GM19395 (cell line): ENCODE results near the gene LRFN2.

Source experiments
- ATAC-seq: cut with Tn5 transposase; IDR thresholded peaks from one replicate; pipeline ENCODE4 v1.9.1; 2021; ENCODE audit warnings: mild to moderate bottlenecking, moderate library complexity; ENCODE audit not compliant: unreplicated experiment

Gene LRFN2

DNA sequence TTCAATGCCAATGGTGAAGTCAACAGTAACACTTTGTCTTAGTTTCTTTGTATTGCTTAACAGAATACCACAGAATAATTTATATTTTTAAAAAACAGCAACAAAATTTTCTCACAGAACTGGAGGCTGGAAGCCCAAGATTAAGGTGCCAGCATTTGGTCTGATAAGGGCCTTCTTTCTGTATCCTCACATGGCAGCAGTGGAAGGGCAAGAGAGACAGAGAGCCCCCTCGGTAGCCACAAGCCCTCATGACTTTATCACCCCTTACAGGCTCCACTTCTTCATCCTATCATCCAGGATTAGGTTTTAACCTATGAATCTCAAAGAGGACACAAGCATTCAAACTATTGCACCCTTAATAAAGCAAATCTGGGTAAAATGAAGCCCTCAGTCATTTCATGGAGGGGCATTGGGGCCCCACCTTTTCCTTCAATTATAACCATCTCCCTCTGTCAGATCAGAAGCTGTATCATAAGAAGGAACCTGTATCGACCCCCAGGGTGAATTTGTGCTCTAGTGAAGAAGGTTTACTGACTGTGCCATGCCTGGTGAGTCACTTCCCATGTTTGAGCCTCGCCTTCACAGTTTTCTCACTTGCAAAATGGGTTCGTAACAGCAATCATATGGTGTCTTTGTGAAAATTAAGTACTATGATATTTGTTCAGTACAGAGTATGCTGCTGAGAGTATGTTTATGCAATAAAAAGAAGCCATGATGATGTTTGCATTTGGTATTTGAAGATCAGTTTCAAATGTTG lies 178.2 kb downstream of the LRFN2 start:
- no peak for ATAC-seq

DNA sequence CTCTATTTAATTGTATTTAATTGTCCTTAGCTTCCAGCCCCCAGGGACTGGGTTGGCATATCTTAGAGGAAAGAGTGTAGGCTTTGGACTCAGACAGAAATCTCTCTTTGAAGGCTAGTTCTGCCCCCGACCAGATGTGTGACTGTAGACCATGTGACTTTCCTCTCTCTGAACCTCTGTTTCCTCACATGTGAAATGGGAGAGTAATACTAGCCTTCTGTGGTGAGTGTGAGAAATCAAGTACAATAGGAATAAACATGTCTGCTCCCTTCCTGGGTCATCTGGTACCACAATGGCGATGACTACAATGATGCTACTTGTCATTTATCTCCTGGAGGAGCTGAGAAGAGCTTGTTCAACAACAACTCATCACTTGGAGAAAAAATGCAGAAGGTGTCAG lies 179.9 kb downstream of the LRFN2 start:
- ATAC-seq, result no peak

DNA sequence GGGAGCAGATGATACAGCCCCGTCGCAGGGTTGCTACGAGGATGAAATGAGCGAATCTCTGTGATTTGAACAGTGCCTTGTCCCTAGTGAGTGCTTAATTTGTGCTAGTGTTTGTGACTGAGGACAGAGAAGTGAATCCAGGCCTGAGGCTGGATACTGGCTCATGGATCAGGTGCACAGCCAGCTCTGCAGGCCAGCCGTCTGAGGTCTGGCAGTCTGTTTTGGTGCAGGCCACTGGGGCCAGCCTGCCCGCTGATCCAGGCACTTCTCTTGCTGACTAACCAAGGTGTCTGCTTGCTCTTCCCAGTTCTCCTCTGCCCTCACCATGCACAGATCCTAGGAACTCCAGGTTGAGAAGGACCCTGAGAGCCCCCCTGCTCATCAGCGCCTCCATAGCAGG lies 181.0 kb downstream of the LRFN2 start:
- ATAC-seq, result no peak

- ATAC-seq, result no peak
Observed at GRCh38 chr6:40400738-40401137, 186.4 kb downstream of the LRFN2 start.

DNA sequence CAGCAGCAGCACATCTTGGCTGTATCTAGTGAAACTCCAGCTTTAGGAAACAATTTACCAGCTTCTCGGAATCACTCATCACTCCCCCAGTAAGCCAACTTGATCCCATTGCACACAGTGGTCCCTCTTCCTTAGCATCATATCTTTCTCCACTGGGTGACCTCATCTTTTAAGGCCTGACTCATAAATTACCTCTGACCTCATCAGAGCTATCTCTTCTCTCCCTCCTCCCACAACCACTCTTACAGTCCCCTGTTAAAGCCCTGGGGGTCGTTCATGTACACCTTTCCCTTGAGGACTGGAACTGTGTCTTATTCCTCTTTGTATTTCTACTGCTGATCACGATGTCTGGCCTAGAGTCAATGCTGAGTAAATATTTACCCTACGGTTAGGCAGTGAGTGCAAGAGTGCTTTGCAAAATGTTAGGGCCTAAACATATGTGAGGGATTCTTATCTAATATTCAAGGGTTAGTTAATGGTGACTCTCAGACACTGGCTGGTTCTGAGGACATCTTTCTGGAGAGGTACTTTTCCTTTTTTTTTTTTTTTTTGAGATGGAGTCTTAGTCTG lies 187.2 kb downstream of the LRFN2 start:
- no peak for ATAC-seq

DNA sequence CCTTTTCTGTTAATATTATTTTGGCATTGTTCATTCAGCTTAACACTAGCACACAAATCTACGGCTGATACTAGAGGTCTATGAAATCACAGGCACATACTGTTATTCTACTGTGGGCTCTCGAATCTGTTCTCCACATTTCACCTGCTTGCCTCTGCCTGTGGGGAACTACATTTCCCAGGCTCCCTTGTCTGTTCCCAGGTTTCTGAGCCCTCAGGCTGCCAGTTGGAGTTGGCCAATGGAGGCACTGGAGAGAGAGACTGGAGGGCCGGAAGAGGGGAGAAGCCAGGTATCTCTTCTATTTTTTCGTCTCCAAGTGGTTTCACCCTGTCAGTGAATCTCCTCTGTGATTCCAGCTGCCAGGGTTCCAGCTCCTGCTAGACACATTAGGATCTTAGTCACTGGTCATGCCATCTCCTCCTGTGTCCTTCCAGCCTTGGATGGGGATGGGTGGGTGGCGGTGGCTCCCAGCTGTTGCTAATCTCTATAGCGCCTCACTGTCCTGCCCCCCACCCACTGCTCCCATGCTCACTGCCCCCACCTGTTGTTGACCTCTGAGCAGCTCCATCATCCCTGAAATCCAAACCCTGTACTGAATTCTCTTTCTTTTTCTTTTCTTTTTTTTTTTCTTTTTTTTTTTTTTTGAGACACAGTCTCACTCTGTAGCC lies 188.2 kb downstream of the LRFN2 start:
- no peak for ATAC-seq

GRCh38 chr6:40398034-40398691 lies 189.0 kb downstream of the LRFN2 start:
- no peak for ATAC-seq

DNA sequence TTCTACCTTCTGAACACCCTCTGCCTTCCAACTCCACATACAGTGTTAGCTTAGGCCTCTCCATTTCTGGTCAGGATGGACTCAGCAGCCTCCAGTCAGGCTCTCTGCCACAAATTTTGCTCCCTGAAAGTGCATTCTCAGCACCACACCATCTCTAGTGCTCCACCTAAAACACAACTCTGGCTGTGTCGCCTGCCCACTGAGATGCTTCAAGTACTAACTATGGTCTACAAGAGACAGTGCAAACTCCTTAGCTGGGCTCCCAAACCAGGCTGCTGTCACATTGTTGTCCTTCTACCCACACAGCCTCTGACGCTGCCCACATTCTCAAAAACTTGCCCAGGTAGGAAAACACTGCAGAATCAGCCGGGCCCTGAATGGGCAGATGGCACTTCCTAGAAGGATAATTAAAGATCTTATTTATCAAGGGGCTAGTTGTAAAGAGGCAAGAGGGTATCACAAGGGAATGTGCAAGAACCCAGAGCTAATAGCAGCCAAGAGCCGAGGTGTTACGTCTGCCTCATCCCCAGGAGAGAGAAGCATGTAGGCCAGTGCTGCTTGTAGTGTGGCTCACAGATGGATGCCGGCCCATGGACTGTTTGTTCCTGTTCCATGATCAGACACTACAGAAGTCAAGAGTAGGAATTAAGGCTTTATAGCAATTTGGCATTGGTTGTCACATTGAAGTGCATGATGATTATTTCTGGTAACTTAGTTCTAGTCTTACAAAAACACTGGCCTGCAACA lies 189.7 kb downstream of the LRFN2 start:
- ATAC-seq, result no peak

GRCh38 chr6:40395698-40396076 lies 191.5 kb downstream of the LRFN2 start:
- no peak for ATAC-seq

- ATAC-seq, result no peak
Observed at GRCh38 chr6:40395066-40395697, 192.0 kb downstream of the LRFN2 start.

DNA sequence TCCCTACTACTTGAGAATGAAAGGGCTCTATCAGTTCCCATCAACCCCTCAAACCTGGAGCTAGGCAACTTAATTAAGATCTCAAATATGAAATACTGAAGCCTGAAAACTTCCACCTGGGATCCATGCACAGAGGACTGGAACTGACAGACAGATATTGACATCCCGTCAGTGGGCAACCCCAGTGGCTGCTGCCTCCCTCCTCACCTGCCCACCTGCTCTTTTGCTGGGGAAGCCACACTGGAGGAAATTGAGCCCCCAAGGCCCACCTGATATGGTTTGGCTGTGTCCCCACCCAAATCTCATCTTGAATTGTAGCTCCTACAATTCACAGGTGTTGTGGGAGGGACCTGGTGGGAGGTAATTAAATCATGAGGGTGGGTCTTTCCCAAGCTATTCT lies 192.8 kb downstream of the LRFN2 start:
- no peak for ATAC-seq

GRCh38 chr6:40393641-40394040 lies 193.5 kb downstream of the LRFN2 start:
- no peak for ATAC-seq

GRCh38 chr6:40392589-40392988 lies 194.6 kb downstream of the LRFN2 start:
- ATAC-seq, result no peak

GRCh38 chr6:40391851-40392517 lies 195.2 kb downstream of the LRFN2 start:
- ATAC-seq, result no peak

DNA sequence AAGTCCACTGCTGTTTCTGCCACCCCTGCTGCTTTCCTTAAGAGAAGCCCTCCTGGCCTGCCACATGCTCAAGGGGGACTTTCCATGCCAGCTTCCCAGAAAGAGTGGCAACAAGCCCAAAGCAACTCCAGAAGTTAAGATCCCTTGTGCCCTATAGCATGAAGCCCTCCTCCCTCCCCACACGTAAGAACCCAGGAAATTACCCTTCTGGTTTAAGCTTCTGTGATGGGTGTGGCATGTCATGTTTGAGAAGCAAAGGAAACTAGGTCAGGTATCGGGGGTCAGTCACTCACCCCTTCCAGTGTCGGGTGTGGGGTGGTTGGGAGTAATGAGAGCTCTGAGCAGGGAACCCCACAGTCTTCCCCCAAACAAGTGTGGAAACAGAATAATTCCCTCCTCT lies 196.1 kb downstream of the LRFN2 start:
- ATAC-seq, result no peak

GRCh38 chr6:40390144-40390800 lies 196.9 kb downstream of the LRFN2 start:
- ATAC-seq, result no peak

DNA sequence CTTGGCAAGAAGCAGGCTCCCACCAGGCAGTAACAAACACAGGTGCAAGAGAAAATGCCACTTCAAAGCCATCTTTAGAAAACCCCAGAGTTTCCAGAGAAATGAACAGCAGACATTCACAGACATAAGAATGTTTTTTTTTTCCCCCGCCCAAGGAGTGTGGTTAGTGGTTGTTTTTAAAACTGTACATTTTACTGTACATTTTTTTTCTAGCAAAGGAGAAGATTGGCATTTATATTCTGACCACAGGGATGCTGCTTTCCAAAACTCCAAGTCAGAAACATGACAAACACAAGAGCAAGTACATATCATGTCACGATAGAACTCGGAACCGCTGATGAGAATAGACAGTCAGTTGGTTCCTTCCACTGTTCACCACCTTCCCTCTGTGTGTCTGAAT lies 197.9 kb downstream of the LRFN2 start:
- no peak for ATAC-seq

- no peak for ATAC-seq
Observed at GRCh38 chr6:40387871-40388264, 199.3 kb downstream of the LRFN2 start.

DNA sequence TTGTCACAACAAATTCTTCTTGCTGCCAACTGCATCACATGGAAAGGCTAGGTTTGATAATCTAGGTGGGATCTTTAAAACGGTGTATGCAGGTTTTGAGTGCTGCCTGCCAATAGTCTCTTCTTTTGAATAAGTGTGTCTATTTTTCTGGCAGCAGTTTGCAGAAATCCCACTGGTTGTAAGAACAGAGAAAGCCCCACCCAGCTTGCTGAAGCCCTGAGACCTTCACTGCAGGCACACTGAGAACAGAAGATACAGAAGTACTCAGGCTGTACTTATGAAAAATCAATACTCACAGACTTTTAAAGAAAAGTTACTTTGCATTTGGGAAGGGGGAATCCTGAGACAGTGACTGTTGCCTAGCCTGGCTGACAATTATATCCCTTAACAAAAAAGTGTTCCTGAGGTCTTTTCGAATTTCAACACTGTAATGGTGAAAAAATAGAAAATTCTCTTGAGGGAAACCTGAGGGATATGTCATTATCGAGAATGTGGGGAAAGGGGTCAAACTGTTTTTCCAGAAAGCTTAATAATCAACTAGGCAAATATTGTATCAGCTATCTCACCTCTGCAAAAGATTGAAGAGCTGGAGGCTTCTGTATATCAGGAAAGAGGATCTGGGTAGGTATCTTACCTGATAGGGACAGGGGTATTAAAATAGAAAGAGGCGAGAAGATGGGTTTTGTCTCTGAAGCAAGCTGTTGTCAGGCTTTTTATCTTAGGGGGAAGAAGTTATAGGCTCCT lies 199.9 kb downstream of the LRFN2 start:
- ATAC-seq, result no peak
